ENCODE data around the gene ARIH1.

The ARIH1 gene

GRCh38 chr15:72516777-72517176 is 42.6 kb downstream of the ARIH1 start:
- TF ChIP-seq TSHZ2 (CRISPR knock-in tag; IDR thresholded peaks at IDR 0.05) (no peak), RARB (CRISPR knock-in tag; IDR thresholded peaks at IDR 0.05) (no peak), ZFP30 (CRISPR knock-in tag; IDR thresholded peaks at IDR 0.05) (no peak), ISL1 (CRISPR knock-in tag; IDR thresholded peaks at IDR 0.05) (no peak), TOX (CRISPR knock-in tag; IDR thresholded peaks at IDR 0.05; ENCODE audit: borderline replicate concordance) (no peak)

GRCh38 chr15:72521682-72522081 is 47.6 kb downstream of the ARIH1 start:
- TF ChIP-seq CSRNP3 (CRISPR knock-in tag; IDR thresholded peaks at IDR 0.05) (no peak), TSHZ2 (CRISPR knock-in tag; IDR thresholded peaks at IDR 0.05) (no peak)
- no peak for ATAC-seq

More at GRCh38 chr15:72516777-72517176, 42.6 kb downstream of the ARIH1 start:
- no peak for ATAC-seq

- TF ChIP-seq CSRNP3 (CRISPR knock-in tag; IDR thresholded peaks at IDR 0.05) (no peak), CREB5 (CRISPR knock-in tag; IDR thresholded peaks at IDR 0.05; ENCODE audit: low read depth) (no peak), ZFP30 (CRISPR knock-in tag; IDR thresholded peaks at IDR 0.05) (no peak), PATZ1 (CRISPR knock-in tag; IDR thresholded peaks at IDR 0.05; ENCODE audit: borderline replicate concordance) (no peak), BACH2 (CRISPR knock-in tag; IDR thresholded peaks at IDR 0.05; ENCODE audit: borderline replicate concordance) (no peak), TOX (CRISPR knock-in tag; IDR thresholded peaks at IDR 0.05; ENCODE audit: borderline replicate concordance) (no peak)
- peak; percentile 58; the same call in 1 of the 3 replicates for ATAC-seq
These were observed 59.0 kb downstream of the ARIH1 start for GRCh38 chr15:72532991-72533601.

GRCh38 chr15:72534523-72534922 is 60.4 kb downstream of the ARIH1 start:
- ATAC-seq, result no peak
- TF ChIP-seq PATZ1 (CRISPR knock-in tag; IDR thresholded peaks at IDR 0.05; ENCODE audit: borderline replicate concordance) (no peak), POU6F1 (CRISPR knock-in tag; IDR thresholded peaks at IDR 0.05; ENCODE audit: borderline replicate concordance, low read depth) (no peak), ZNF565 (CRISPR knock-in tag; conservative IDR thresholded peaks at IDR 0.05; ENCODE audit: low read depth) (no peak), GLIS3 (CRISPR knock-in tag; IDR thresholded peaks at IDR 0.05) (no peak), CSDC2 (CRISPR knock-in tag; IDR thresholded peaks at IDR 0.05) (no peak), TCF4 (CRISPR knock-in tag; IDR thresholded peaks at IDR 0.05; ENCODE audit: borderline replicate concordance) (no peak), TSHZ2 (CRISPR knock-in tag; IDR thresholded peaks at IDR 0.05) (no peak), RARB (CRISPR knock-in tag; IDR thresholded peaks at IDR 0.05) (no peak)
